ENCODE data around the gene PDE8B.

PDE8B gene

DNA sequence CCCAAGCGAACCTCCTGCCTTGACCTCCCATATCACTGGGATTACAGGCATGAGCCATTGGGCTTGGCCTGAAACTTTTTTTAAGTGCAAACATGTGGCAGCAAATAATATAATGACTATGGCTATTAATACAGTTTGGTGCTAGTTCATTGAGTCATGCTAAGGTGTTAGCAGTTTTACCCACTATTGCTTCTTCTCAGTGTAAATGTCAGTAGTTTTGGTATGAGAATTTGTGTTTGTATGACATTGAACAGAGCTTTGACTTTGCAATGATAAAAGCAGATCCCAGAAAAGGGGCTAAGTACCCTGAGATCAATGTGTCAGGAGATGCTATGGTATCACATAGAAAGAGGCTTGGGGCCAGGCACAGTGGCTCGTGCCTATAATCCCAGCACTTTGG is 214.4 kb downstream of the PDE8B start:
- Histone ChIP-seq H3K4me1 (ENCODE audit: insufficient read depth, low read length, severe bottlenecking) (no peaks in the 10 kb centered on the region), H3K36me3 (ENCODE audit: insufficient read depth, low read length) (peaks cover 16% of the 10 kb centered on the region; the same call in 1 of the 2 replicates), H4K20me1 (ENCODE audit: insufficient read depth, low read length) (no peaks in the 10 kb centered on the region), H3K79me2 (ENCODE audit: insufficient read depth, low read length) (no peaks in the 10 kb centered on the region), H3K9me3 (ENCODE audit: low read length) (no peaks in the 10 kb centered on the region), H3K4me2 (ENCODE audit: low read length) (no peak overlapping the region), H3K27ac (ENCODE audit: low read depth, low read length, poor library complexity, severe bottlenecking) (no peak overlapping the region), H2AFZ (ENCODE audit: low read length) (no peak overlapping the region), H3K9ac (ENCODE audit: low read length) (no peak overlapping the region), H3K9me2 (ENCODE audit: low read depth, low read length) (no peaks in the 10 kb centered on the region), H3K4me3 (ENCODE audit: low read depth, low read length, poor library complexity, severe bottlenecking) (no peak overlapping the region), H3K27me3 (ENCODE audit: insufficient read depth, low read length) (no peaks in the 10 kb centered on the region), H3F3A (ENCODE audit: insufficient read depth, low read length) (no peaks in the 10 kb centered on the region)
- TF ChIP-seq EZH2 (IDR thresholded peaks at IDR 0.05; ENCODE audit: borderline replicate concordance, low read length): no peak
- TF ChIP-seq, protein P1, sequence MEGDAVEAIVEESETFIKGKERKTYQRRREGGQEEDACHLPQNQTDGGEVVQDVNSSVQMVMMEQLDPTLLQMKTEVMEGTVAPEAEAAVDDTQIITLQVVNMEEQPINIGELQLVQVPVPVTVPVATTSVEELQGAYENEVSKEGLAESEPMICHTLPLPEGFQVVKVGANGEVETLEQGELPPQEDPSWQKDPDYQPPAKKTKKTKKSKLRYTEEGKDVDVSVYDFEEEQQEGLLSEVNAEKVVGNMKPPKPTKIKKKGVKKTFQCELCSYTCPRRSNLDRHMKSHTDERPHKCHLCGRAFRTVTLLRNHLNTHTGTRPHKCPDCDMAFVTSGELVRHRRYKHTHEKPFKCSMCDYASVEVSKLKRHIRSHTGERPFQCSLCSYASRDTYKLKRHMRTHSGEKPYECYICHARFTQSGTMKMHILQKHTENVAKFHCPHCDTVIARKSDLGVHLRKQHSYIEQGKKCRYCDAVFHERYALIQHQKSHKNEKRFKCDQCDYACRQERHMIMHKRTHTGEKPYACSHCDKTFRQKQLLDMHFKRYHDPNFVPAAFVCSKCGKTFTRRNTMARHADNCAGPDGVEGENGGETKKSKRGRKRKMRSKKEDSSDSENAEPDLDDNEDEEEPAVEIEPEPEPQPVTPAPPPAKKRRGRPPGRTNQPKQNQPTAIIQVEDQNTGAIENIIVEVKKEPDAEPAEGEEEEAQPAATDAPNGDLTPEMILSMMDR (IDR thresholded peaks at IDR 0.05; ENCODE audit: low read length): no peak

DNA sequence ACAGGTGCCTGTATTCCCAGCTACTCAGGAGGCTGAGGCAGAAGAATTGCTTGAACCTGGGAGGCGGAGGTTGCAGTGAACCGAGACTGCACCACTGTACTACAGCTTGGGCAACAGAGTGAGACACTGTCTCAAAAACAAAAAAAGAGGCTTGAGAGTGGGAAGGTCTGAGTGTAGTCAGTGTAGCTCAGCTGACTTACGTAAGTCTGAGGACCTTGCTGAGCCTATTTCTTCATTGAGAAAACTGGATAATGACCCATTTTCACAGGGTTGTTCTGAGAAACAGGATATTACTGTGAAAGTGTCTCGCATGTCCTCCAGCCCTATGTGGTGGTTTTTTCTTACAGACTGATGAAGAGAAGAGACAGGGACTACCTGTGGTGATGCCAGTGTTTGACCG is 214.9 kb downstream of the PDE8B start:
- Histone ChIP-seq H3K79me2 (ENCODE audit: insufficient read depth, low read length) (no peaks in the 10 kb centered on the region), H2AFZ (ENCODE audit: low read length) (no peak overlapping the region), H3K9ac (ENCODE audit: low read length) (no peak overlapping the region), H4K20me1 (ENCODE audit: insufficient read depth, low read length) (no peaks in the 10 kb centered on the region), H3K36me3 (ENCODE audit: insufficient read depth, low read length) (peaks cover 18% of the 10 kb centered on the region; the same call in 1 of the 2 replicates), H3K27me3 (ENCODE audit: insufficient read depth, low read length) (no peaks in the 10 kb centered on the region), H3F3A (ENCODE audit: insufficient read depth, low read length) (no peaks in the 10 kb centered on the region), H3K4me1 (ENCODE audit: insufficient read depth, low read length, severe bottlenecking) (no peaks in the 10 kb centered on the region), H3K4me2 (ENCODE audit: low read length) (no peak overlapping the region), H3K9me2 (ENCODE audit: low read depth, low read length) (no peaks in the 10 kb centered on the region), H3K4me3 (ENCODE audit: low read depth, low read length, poor library complexity, severe bottlenecking) (no peak overlapping the region), H3K9me3 (ENCODE audit: low read length) (no peaks in the 10 kb centered on the region), H3K27ac (ENCODE audit: low read depth, low read length, poor library complexity, severe bottlenecking) (no peak overlapping the region)
- TF ChIP-seq, protein P1 (IDR thresholded peaks at IDR 0.05; ENCODE audit: low read length): no peak
- TF ChIP-seq EZH2 (IDR thresholded peaks at IDR 0.05; ENCODE audit: borderline replicate concordance, low read length): no peak

DNA sequence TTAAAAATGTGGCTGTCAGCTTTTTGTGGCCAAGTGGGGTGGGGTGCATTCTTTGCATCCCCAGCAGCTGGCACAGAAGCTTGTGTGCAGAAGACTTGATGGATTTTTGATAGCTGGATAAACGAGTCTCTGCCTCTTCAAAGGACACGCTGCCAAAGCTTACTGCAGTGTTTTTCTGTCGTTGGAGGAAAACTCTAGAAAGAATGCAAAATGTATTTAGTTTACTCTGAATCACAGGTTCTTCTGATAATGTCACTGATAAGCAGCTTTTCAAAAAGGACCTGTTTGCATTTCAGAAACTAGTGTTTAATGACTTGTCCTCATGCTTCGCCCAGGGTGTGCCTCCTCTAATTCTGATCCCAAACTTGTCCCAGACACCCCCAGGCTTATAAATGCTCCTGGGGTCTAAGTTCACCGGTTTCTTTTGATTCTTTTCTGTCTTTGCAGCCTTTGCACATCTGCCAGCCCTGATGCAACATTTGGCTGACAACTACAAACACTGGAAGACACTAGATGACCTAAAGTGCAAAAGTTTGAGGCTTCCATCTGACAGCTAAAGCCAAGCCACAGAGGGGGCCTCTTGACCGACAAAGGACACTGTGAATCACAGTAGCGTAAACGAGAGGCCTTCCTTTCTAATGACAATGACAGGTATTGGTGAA is 215.6 kb downstream of the PDE8B start:
- no peaks in the 10 kb centered on the region for H3F3A ChIP-seq (ENCODE audit: insufficient read depth, low read length)

More for the DNA sequence above, 215.6 kb downstream of the PDE8B start:
- no peaks in the 10 kb centered on the region for H3K9me2 ChIP-seq (ENCODE audit: low read depth, low read length)
- H3K27me3 ChIP-seq (ENCODE audit: insufficient read depth, low read length): no peaks in the 10 kb centered on the region
- H3K9me3 ChIP-seq (ENCODE audit: low read length): no peaks in the 10 kb centered on the region
- no peak overlapping the region for H3K27ac ChIP-seq (ENCODE audit: low read depth, low read length, poor library complexity, severe bottlenecking)
- TF ChIP-seq, protein P1 (IDR thresholded peaks at IDR 0.05; ENCODE audit: low read length): no peak
- no peak for TF ChIP-seq EZH2 (IDR thresholded peaks at IDR 0.05; ENCODE audit: borderline replicate concordance, low read length)
- no peaks in the 10 kb centered on the region for H3K4me1 ChIP-seq (ENCODE audit: insufficient read depth, low read length, severe bottlenecking)
- no peak overlapping the region for H3K4me3 ChIP-seq (ENCODE audit: low read depth, low read length, poor library complexity, severe bottlenecking)
- H3K36me3 ChIP-seq (ENCODE audit: insufficient read depth, low read length): peaks cover 24% of the 10 kb centered on the region; the same call in 1 of the 2 replicates
- H4K20me1 ChIP-seq (ENCODE audit: insufficient read depth, low read length): no peaks in the 10 kb centered on the region
- H3K79me2 ChIP-seq (ENCODE audit: insufficient read depth, low read length): no peaks in the 10 kb centered on the region
- no peak overlapping the region for H3K9ac ChIP-seq (ENCODE audit: low read length)
- no peak overlapping the region for H2AFZ ChIP-seq (ENCODE audit: low read length)
- no peak overlapping the region for H3K4me2 ChIP-seq (ENCODE audit: low read length)
